Gastroesophageal sphincter (tissue), 4 donors: ENCODE measurements around the gene PGBD5. TPM values are rescaled to one million over a fixed set of nuclear protein-coding genes. Genes with fewer than 3 reads are reported as not detected.
"Not testable (repeated sequence)": the region's sequence is repeated elsewhere in the genome, so short reads cannot be mapped to it uniquely, and the experiment has no call there.

ENCODE experiments used
- ATAC-seq: fragments of 150-250 bp; one replicate; pipeline ENCODE4 v1.9.1; 2016; ENCODE audit warnings: mild to moderate bottlenecking, moderate library complexity
- H3K27ac ChIP-seq, 4 donors: fragments of 200-600 bp; sonication (generic) in 3 of 4; 1 replicate in 3 of 4; 2 replicates in 1 of 4; pipeline ENCODE4 v1.5.1; 2016 to 2019
- H3K27me3 ChIP-seq: fragments of 200-600 bp; sonication (generic); one replicate; pipeline ENCODE4 v1.5.1; 2019
- H3K36me3 ChIP-seq, 2 donors: fragments of 200-600 bp; sonication (generic); one replicate each; pipeline ENCODE4 v1.5.1; 2019; ENCODE audit warnings: control low read depth in 1 of 2
- H3K4me1 ChIP-seq, 3 donors: fragments of 200-600 bp; sonication (generic); 1 replicate in 2 of 3; 2 replicates in 1 of 3; pipeline ENCODE4 v1.5.1; 2016 to 2019; ENCODE audit warnings: control low read depth in 2 of 3
- H3K4me3 ChIP-seq, 2 donors: fragments of 200-600 bp; sonication (generic); one replicate each; pipeline ENCODE4 v1.5.1; 2019; ENCODE audit warnings: mild to moderate bottlenecking in 1 of 2, moderate library complexity in 1 of 2
- H3K9me3 ChIP-seq, 3 donors: fragments of 200-600 bp; sonication (generic); one replicate each; pipeline ENCODE4 v1.5.1; 2017 to 2019; ENCODE audit warnings: control low read depth in 2 of 3
- EP300 ChIP-seq: sonication (generic); formaldehyde crosslinking; IDR thresholded peaks from one replicate; pipeline ENCODE4 v1.6.1; 2017; ENCODE audit warnings: antibody characterized with exemption, mild to moderate bottlenecking
- POLR2A ChIP-seq, 2 donors: fragments of 450-650 bp; IDR thresholded peaks; one replicate each; pipeline ENCODE4 v1.6.1; 2017; ENCODE audit warnings: antibody characterized with exemption in 2 of 2, mild to moderate bottlenecking in 2 of 2, moderate library complexity in 1 of 2
- POLR2AphosphoS5 ChIP-seq: sonication (generic); formaldehyde crosslinking; IDR thresholded peaks from one replicate; pipeline ENCODE4 v1.6.1; 2017; ENCODE audit warnings: antibody characterized with exemption
- WGBS, 2 donors: methylation state at CpG; one replicate each; pipeline ENCODE4 v1.1.5; 2018; ENCODE audit warnings: low coverage in 1 of 2; 5-methylcytosine and 5-hydroxymethylcytosine counted together
- total RNA-seq, 4 donors: library from RNA; depleted of rRNA; stranded (reverse); fragments of >200 nt; gene quantifications; one replicate each; pipeline ENCODE4 v1.1.0, GENCODE V29; 2016
- TF ChIP-seq, protein P1 (sequence below), 4 experiments: fragments of 200-600 bp in 2 of 4; fragments of 450-650 bp in 2 of 4; sonication (generic) in 1 of 4; IDR thresholded peaks; one replicate each; pipeline ENCODE4 v1.5.1; 2017 to 2019; ENCODE audit warnings: antibody characterized with exemption in 4 of 4, mild to moderate bottlenecking in 2 of 4, moderate library complexity in 2 of 4

PGBD5 gene
- total RNA-seq, 4 donors from 2014 or later = 0.15 to 1.1 (median 0.33) TPM

DNA sequence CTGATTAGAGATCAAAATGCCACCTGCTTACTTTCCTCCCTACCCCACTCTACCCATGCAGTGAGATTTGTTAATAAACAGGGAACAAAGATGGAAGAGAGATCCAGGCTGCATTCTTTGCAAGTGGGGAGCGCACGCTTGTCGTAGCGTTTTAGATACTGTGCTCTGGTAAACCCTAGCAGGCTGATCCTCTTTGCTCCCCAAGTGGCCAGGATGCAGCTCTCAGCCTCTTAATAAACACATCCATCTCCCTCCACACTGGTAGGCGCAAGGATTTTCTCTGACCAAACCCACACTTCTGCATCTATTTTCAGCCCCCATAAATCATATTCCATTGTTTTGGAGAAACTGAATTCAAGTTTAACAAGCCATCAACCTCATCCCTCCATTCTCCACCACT lies 2.9 kb downstream of the PGBD5 start:
- TF ChIP-seq, protein P1, sequence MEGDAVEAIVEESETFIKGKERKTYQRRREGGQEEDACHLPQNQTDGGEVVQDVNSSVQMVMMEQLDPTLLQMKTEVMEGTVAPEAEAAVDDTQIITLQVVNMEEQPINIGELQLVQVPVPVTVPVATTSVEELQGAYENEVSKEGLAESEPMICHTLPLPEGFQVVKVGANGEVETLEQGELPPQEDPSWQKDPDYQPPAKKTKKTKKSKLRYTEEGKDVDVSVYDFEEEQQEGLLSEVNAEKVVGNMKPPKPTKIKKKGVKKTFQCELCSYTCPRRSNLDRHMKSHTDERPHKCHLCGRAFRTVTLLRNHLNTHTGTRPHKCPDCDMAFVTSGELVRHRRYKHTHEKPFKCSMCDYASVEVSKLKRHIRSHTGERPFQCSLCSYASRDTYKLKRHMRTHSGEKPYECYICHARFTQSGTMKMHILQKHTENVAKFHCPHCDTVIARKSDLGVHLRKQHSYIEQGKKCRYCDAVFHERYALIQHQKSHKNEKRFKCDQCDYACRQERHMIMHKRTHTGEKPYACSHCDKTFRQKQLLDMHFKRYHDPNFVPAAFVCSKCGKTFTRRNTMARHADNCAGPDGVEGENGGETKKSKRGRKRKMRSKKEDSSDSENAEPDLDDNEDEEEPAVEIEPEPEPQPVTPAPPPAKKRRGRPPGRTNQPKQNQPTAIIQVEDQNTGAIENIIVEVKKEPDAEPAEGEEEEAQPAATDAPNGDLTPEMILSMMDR (IDR thresholded peaks at IDR 0.05) = no peak
- no peak for TF ChIP-seq POLR2A (IDR thresholded peaks at IDR 0.05)
- no peak for TF ChIP-seq EP300
- no peak for TF ChIP-seq POLR2AphosphoS5
- Histone ChIP-seq H3K36me3 (no peaks in the 10 kb centered on the region), H3K4me3 (no peak overlapping the region), H3K27ac (no peak overlapping the region), H3K9me3 (peaks cover 0 to 7% (median 0%) of the 10 kb centered on the region in 3 donors), H3K27me3 (peaks cover 96% of the 10 kb centered on the region), H3K4me1 (peaks cover 0 to 20% (median 4%) of the 10 kb centered on the region in 3 donors)
- 36 to 66% methylated on average over 5 of the region's 5 CpGs for WGBS, 2 donors
- ATAC-seq = no peak

GRCh38 chr1:230422221-230422981 lies 3.7 kb downstream of the PGBD5 start:
- peaks cover 96% of the 10 kb centered on the region for H3K27me3 ChIP-seq
- TF ChIP-seq POLR2AphosphoS5 = no peak
- H3K9me3 ChIP-seq = peaks cover 0 to 7% (median 0%) of the 10 kb centered on the region in 3 donors
- no peak overlapping the region for H3K27ac ChIP-seq
- H3K4me3 ChIP-seq = no peak overlapping the region
- ATAC-seq = no peak
- peaks cover 0 to 20% (median 4%) of the 10 kb centered on the region in 3 donors for H3K4me1 ChIP-seq
- no peaks in the 10 kb centered on the region for H3K36me3 ChIP-seq
- WGBS, 2 donors = 23 to 24% methylated on average over 10 to 12 of the region's 14 CpGs

DNA sequence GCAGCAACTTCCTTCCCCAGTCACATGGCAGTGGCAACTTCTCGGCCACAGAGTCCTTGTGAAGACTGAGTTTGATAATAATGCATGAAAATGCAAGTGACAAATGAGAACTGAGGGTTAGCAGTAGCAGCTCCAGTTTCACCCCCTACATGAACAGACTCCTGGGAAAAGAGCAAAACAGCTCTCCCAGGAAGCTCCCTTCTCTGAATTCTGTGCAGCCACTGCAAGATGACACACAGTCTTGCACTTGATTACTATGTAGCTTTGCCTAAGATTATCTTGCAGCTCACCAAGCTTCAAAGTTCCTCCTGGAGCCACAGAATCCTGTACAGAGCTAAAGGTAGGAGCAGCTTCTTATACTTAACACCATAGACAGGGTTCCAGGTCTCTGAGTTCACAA lies 4.7 kb downstream of the PGBD5 start:
- peaks cover 0 to 7% (median 0%) of the 10 kb centered on the region in 3 donors for H3K9me3 ChIP-seq
- peaks cover 0 to 14% (median 4%) of the 10 kb centered on the region in 3 donors for H3K4me1 ChIP-seq
- H3K36me3 ChIP-seq = no peaks in the 10 kb centered on the region
- no peak overlapping the region for H3K27ac ChIP-seq
- H3K4me3 ChIP-seq = no peak overlapping the region
- TF ChIP-seq POLR2AphosphoS5 (no peak), POLR2A (IDR thresholded peaks at IDR 0.05) (no peak), EP300 (no peak)
- TF ChIP-seq, protein P1 (IDR thresholded peaks at IDR 0.05) = no peak
- no peak for ATAC-seq
- 33 to 67% methylated on average over 1 of the region's 1 CpG for WGBS, 2 donors
- H3K27me3 ChIP-seq = peaks cover 96% of the 10 kb centered on the region

- H3K4me3 ChIP-seq, ATAC-seq, H3K36me3 ChIP-seq, H3K27ac ChIP-seq, H3K9me3 ChIP-seq: not testable (repeated sequence)
- H3K27me3 ChIP-seq = peaks cover 91% of the 10 kb centered on the region
- H3K4me1 ChIP-seq = peaks cover 0 to 11% (median 3%) of the 10 kb centered on the region in 3 donors
- WGBS, 2 donors = 80 to 94% methylated on average over 2 of the region's 2 CpGs
Observed at GRCh38 chr1:230420372-230420771, 5.8 kb downstream of the PGBD5 start.

DNA sequence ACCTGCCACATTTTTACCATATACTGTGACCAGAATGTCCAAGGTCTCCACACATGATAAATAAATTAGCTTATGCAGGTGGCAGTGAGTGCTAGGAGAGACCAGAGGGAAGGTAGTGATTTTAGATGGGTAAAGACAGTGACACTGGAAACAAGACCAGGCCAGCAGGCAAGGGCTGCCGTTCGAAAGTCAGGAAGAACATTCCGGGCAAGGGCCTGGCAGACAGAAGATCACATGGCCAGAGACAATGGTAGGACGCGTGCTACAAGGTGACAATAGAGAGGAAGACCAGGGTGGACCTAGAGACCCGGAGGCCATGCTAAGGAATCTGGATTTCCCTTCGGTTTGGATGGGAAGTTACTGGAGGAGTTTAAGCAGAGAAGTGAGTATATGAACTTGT lies 9.7 kb downstream of the PGBD5 start:
- no peak overlapping the region for H3K27ac ChIP-seq
- WGBS, 2 donors = 78 to 84% methylated on average over 7 of the region's 7 CpGs
- ATAC-seq = no peak
- H3K27me3 ChIP-seq = peaks cover 74% of the 10 kb centered on the region
- no peak overlapping the region for H3K4me3 ChIP-seq
- no peaks in the 10 kb centered on the region for H3K36me3 ChIP-seq
- H3K4me1 ChIP-seq = no peaks in the 10 kb centered on the region
- TF ChIP-seq EP300 (no peak), POLR2A (IDR thresholded peaks at IDR 0.05) (no peak), POLR2AphosphoS5 (no peak)
- TF ChIP-seq, protein P1 (IDR thresholded peaks at IDR 0.05) = no peak
- H3K9me3 ChIP-seq = peaks cover 0 to 7% (median 0%) of the 10 kb centered on the region in 3 donors
